ENCODE data around the gene L3MBTL4. TPM values are rescaled to one million over a fixed set of nuclear protein-coding genes. Genes with fewer than 3 reads are reported as not detected.

Gene L3MBTL4
- total RNA-seq, 1 donor from 2014 or later: not detected

DNA sequence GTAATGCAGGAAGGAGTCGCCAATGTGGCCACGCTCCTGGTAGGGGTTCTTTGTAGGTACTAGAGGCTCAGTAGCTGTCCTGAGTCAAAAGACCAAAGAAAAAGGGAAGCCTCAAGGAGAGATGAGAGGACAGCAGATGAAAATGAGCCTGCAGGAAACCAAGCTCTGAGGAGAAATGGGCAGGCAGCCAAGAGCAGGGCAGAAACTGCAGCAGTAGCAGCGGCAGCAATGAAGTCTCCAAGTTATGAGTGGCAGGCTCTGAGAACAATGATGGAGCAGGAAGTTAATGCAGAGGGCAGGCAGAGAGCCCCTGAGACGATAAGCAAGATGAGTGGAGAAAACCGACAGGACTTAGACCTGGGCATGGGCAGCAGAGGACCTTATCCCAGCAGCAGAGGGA is 471.2 kb downstream of the L3MBTL4 start:
- no peak overlapping the region for H3K27ac ChIP-seq
- no peaks in the 10 kb centered on the region for H3K9me3 ChIP-seq
- no peaks in the 10 kb centered on the region for H3K36me3 ChIP-seq
- H3K27me3 ChIP-seq: no peaks in the 10 kb centered on the region
- TF ChIP-seq, protein P1, sequence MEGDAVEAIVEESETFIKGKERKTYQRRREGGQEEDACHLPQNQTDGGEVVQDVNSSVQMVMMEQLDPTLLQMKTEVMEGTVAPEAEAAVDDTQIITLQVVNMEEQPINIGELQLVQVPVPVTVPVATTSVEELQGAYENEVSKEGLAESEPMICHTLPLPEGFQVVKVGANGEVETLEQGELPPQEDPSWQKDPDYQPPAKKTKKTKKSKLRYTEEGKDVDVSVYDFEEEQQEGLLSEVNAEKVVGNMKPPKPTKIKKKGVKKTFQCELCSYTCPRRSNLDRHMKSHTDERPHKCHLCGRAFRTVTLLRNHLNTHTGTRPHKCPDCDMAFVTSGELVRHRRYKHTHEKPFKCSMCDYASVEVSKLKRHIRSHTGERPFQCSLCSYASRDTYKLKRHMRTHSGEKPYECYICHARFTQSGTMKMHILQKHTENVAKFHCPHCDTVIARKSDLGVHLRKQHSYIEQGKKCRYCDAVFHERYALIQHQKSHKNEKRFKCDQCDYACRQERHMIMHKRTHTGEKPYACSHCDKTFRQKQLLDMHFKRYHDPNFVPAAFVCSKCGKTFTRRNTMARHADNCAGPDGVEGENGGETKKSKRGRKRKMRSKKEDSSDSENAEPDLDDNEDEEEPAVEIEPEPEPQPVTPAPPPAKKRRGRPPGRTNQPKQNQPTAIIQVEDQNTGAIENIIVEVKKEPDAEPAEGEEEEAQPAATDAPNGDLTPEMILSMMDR (IDR thresholded peaks at IDR 0.05): no peak
- intact Hi-C loops (cut with DNase I): no loop called here
- no peak overlapping the region for H3K4me3 ChIP-seq
- no peaks in the 10 kb centered on the region for H3K4me1 ChIP-seq
- no peak for DNase-seq (ENCODE audit: low spot score in 2 of 2)

DNA sequence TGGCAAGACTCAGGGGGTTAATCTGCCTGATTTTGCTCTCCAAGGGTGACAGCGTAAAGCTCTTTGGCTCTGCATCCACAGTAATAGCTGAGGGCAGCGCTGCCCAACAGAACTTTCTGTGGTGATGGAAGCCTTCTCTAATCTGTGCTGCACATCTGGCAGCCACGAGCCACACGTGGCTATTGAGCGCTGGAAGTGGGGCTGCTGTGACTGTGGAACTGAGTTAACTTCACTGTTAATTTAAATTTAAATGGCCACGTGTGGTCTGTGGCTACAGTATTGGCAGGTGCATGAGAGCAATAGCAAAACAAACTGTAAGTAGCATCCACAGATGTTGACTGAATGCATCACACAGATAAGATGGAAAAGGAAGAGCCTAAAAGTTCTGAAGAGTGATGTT is 472.1 kb downstream of the L3MBTL4 start:
- H3K36me3 ChIP-seq: no peaks in the 10 kb centered on the region
- no peak overlapping the region for H3K4me3 ChIP-seq
- no peaks in the 10 kb centered on the region for H3K9me3 ChIP-seq
- intact Hi-C loops (cut with DNase I): no loop called here
- no peaks in the 10 kb centered on the region for H3K4me1 ChIP-seq
- no peaks in the 10 kb centered on the region for H3K27me3 ChIP-seq
- H3K27ac ChIP-seq: no peak overlapping the region
- no peak for DNase-seq (ENCODE audit: low spot score in 2 of 2)
- TF ChIP-seq, protein P1 (IDR thresholded peaks at IDR 0.05): no peak

DNA sequence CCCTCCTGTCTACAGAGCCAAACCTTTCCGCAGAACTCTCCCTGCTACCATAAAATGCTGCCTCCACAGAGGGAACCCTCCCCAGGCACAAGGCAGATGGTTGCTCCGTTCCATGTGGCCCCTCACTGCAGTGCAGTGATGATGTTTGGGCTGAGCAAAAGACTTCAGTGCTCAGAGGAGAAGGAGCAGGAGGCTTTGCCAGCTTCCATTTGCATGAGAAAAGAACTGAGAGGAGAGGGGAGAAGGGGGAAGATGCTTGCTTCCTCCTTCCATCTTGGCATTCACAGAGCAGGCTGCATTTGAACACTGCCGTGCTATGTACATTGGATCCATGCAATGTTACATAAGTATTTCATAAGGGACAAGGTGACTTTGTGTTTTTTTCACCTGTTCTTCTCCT is 472.8 kb downstream of the L3MBTL4 start:
- H3K27me3 ChIP-seq: no peaks in the 10 kb centered on the region
- intact Hi-C loops (cut with DNase I): no loop called here
- TF ChIP-seq, protein P1 (IDR thresholded peaks at IDR 0.05): no peak
- H3K27ac ChIP-seq: no peak overlapping the region
- no peak overlapping the region for H3K4me3 ChIP-seq
- H3K4me1 ChIP-seq: no peaks in the 10 kb centered on the region
- DNase-seq (ENCODE audit: low spot score in 2 of 2): no peak
- H3K9me3 ChIP-seq: no peaks in the 10 kb centered on the region
- H3K36me3 ChIP-seq: no peaks in the 10 kb centered on the region

DNA sequence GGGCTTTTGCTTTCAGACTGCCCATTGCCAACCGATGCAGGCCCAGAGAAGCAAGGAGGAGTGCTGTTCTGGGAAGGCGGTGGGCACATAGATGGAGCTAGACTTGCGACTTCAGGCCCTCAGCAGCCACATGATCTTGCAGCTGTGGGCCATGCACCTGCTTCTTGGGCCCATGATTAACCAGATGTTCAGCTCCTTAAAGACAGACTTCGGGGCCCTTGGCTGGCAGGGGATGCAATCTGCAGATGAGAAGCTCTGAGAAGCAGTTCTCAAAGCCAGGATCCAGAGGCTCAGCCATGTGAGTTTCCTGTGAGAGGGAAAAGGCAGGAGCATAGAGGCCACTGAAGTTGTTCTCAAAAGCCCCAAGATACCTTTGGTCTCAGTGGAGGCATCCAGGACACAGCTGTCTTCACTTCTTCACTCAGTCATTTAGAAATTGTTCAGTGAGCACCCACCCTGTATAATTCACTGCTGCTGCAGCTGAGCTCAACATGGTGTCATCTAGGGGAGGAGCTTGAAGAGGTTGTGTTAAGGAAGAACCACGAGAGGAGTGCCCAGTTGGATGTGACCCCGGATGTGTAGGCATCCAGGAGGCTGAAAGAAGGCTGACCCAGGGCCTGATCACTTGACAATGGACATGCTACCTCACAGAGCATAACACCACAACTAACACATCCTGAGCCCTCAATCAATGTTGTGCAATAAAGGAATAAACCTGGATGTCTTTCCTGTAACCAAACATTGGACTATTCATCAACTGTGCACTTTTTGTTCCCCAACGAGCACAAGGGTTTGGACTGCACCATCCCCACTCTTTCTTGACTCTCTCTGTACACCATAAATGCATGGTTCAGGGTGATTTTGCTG is 474.7 kb downstream of the L3MBTL4 start:
- Histone ChIP-seq H3K36me3 (no peaks in the 10 kb centered on the region), H3K4me3 (no peak overlapping the region), H3K9me3 (no peaks in the 10 kb centered on the region), H3K27me3 (no peaks in the 10 kb centered on the region), H3K27ac (no peak overlapping the region), H3K4me1 (no peaks in the 10 kb centered on the region)
- intact Hi-C loops (cut with DNase I): no loop called here
- no peak for DNase-seq (ENCODE audit: low spot score in 2 of 2)
- TF ChIP-seq, protein P1 (IDR thresholded peaks at IDR 0.05): no peak

DNA sequence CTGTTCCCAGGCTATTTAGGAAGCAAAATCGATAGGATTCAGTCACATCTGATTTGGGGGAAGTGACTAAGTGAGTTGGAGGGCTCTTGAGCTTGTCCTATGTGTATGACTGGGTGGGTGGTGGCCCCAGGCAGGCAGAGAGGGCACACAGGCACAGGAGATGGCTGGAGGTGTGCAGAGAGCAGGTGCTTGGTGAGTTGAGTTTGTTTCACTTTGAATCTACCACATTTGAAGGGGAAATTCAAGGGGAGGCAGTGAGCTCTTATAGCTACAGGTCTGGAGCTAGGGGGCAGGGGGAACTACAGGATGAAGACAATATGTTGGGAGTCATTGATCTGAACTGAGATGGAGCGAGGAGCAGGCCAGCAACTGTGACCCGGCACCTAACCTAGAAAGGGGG is 476.9 kb downstream of the L3MBTL4 start:
- Histone ChIP-seq H3K4me1 (no peaks in the 10 kb centered on the region), H3K27me3 (no peaks in the 10 kb centered on the region), H3K36me3 (no peaks in the 10 kb centered on the region), H3K9me3 (no peaks in the 10 kb centered on the region), H3K27ac (no peak overlapping the region), H3K4me3 (no peak overlapping the region)
- DNase-seq (ENCODE audit: low spot score in 2 of 2): no peak
- intact Hi-C loops (cut with DNase I): no loop called here
- TF ChIP-seq, protein P1 (IDR thresholded peaks at IDR 0.05): no peak

Measured in ascending aorta (tissue), 2 donors.